Myometrial cell (primary cell): ENCODE measurements around the gene NUDC. TPM values are rescaled to one million over a fixed set of nuclear protein-coding genes. Genes with fewer than 3 reads are reported as not detected.

ENCODE experiments used
- total RNA-seq: library from RNA; depleted of rRNA; stranded (reverse); fragments of >200 nt; gene quantifications from 2 replicates; pipeline ENCODE4 v1.2.3, GENCODE V29; 2015

The NUDC gene
- 90.2 and 98.4 TPM in 2 replicates for total RNA-seq

GRCh38 chr1:26921540-26922430, at the start of gene NUDC:
TSS of gene NUDC (plus strand) at chr1:26921743. CDS start at chr1:26921849, 106 bp downstream.

DNA sequence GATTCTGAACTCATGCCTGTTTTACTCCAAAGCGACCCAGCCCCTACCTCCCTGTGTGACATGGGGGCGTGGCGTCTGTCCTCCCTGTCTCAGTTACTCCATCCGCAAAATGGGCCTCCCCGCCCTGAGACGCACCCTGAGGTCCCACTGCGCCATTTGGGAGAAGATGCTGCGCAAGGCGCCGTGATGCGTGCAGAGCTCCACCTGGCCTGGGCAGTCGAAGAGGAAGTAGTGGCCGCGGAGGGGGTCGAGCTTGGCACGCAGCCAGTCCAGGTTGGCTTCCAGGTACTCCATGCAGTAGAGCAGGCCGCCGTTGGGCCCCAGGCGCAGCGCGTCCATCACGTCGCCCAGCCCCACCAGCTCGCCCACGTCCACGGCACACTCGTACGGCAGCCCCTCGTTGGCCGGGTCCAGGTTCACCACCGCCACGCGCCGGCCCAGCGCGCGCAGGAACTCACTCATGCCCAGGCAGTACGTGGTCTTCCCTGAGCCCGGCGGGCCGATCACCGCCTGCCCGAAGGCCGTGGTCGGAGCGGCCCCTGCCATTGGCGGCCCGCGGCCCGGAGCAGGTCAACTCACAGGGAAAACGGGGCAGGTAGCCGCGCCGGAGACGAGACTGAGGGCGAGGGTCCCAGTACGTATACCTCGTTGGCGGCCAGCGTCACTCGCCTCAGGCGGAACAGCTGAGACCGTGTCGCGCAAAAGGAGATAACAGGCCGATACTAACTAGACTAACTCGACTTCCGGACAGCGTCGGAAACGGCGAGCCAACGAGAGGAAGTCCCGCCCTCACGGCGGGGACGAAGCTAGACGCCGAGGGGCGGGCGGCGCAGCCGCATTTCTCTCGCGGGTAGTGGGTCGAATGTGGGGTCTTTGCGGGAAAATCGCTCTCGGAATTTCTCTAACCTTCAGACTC, 31.7 kb upstream of the NUDC start, which contains the start of gene GPN2:
Gene GPN2, minus strand, starts transcription at position 733 of the 916 bp plus-strand sequence. Its CDS starts 187 bp downstream, at position 546.

GRCh38 chr1:26900001-26900814, 21.3 kb upstream of the NUDC start, which contains the start of gene GPATCH3:
TSS of gene GPATCH3 (minus strand) at chr1:26900467. CDS start at chr1:26900442, 25 bp downstream.

DNA sequence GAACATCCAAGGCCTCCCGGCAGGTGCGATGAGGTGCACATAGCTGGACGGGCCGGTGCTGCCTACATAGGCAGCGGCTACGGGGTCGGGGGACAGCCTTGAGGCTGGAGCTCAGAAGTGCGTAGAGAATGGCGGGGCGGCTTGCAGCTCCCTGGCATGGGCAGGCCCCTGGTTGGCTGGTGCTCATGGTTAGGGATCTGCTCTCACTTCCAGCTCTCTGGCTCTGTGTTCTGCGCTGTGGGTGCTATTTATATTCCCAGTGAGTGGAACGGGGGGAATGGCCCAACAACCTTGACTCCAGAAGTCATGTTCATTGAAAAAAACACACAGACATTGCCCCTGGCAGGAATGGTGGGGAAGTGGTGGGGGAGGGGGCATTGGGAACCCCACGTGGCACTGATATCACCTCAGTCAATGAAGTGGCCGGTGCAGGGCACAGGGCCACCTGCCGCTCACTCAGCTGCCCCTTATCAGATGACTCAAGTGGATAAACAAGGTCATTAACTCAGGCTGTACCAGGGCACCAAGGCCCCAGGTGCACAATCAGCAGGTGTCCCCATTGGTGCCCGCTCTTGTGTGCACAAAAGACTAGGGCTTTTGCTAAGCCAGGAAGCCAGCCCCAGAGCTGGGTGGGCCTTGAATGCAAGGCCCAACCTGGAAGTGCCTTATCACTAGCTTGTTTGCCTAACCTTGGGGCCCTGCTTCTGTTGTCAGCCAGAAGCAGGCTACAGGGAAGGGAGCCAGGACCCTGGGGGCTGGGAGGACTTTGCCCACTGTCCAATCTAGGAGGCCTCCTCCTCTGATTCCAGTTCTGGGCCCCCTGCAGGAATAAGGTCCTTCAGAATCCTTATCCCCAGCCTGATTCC, 7.6 kb upstream of the NUDC start, which contains the start of gene NR0B2:
Gene NR0B2, minus strand, starts transcription at position 222 of the 866 bp plus-strand sequence. Its CDS starts 35 bp downstream, at position 187.

GRCh38 chr1:26959722-26960624, 38.4 kb downstream of the NUDC start, which contains the start of gene KDF1:
TSS of gene KDF1 (minus strand) at chr1:26960468. CDS start at chr1:26952380, 8,088 bp downstream.

DNA sequence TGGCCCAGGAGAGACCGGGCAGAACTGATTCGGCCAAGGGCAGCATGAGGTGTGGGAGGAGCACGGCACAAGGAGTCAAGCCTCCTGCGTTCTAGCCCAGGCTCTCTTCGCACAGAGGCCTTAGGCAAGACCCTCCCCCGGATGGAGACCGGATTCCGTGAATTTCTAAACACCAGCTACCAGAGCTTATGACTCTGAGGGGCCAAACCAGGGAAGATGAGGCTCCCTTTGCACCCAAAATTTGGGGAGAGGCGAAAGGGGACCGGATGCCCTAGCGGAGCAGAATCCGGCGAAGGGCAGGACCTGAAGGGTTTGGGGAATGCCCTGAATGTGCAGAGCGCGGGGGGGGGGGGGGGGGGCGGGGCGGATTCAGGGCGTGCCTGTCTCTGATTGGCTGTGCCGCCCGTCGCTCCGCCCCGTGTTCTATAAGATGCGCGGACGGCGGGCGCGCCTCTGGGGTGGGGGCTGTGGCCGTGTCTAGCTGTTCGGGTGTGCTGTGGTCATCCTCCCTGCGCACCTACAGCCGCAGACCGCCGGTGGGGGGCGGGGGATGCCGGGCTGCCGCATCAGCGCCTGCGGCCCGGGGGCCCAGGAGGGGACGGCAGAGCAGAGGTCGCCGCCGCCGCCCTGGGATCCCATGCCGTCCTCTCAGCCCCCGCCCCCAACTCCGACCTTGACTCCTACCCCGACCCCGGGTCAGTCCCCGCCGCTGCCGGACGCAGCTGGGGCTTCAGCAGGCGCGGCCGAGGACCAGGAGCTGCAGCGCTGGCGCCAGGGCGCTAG, 71.9 kb downstream of the NUDC start, which contains the start of gene TRNP1:
Gene TRNP1, plus strand, starts transcription at position 456 of the 783 bp plus-strand sequence. Its CDS starts 95 bp downstream, at position 551.

Other genes with a start within 250 kb of the NUDC start
- gene ARID1A, start 225.7 kb upstream of the NUDC start, total RNA-seq, result 19.0 and 19.3 TPM in 2 replicates
- 15.2 and 26.5 TPM in 2 replicates for gene PIGV, start 133.8 kb upstream of the NUDC start, total RNA-seq
- gene ZDHHC18, start 95.1 kb upstream of the NUDC start, total RNA-seq, result 27.3 and 27.7 TPM in 2 replicates
- gene SFN, start 58.6 kb upstream of the NUDC start, total RNA-seq, result 0.29 and 0.35 TPM in 2 replicates
- 16.0 and 18.2 TPM in 2 replicates for gene GPN2, start 31.5 kb upstream of the NUDC start, total RNA-seq
- gene GPATCH3, start 21.3 kb upstream of the NUDC start, total RNA-seq, result 9.8 and 14.7 TPM in 2 replicates
- not detected in 2 replicates for gene NR0B2, start 7.8 kb upstream of the NUDC start, total RNA-seq
- 0.18 and 0.58 TPM in 2 replicates for gene KDF1, start 38.7 kb downstream of the NUDC start, total RNA-seq
- 119 and 188 TPM in 2 replicates for gene TRNP1, start 71.9 kb downstream of the NUDC start, total RNA-seq
- gene TENT5B, start 91.1 kb downstream of the NUDC start, total RNA-seq, result 13.3 and 13.8 TPM in 2 replicates
- 11.5 and 16.5 TPM in 2 replicates for gene SLC9A1, start 233.4 kb downstream of the NUDC start, total RNA-seq